Upper lobe of left lung (tissue), 4 donors: ENCODE results near the gene PHC1.
A peak's percentile ranks its signal among the peaks of the same experiment; 100 is the strongest.

Experiments
- POLR2A ChIP-seq, 4 donors: fragments of 450-650 bp; IDR thresholded peaks; one replicate each; pipeline ENCODE4 v1.5.1; 2016 to 2017; ENCODE audit warnings: antibody characterized with exemption in 4 of 4, mild to moderate bottlenecking in 2 of 4
- POLR2AphosphoS5 ChIP-seq, 2 donors: sonication (generic); formaldehyde crosslinking; IDR thresholded peaks; one replicate each; pipeline ENCODE4 v1.5.1; 2017; ENCODE audit warnings: antibody characterized with exemption in 2 of 2
- TF ChIP-seq, protein P1 (sequence below), 6 experiments: fragments of 450-650 bp in 4 of 6; fragments of 200-600 bp in 2 of 6; sonication (generic) in 2 of 6; IDR thresholded peaks; one replicate each; pipeline ENCODE4 v1.5.1; 2016 to 2019; ENCODE audit warnings: antibody characterized with exemption in 6 of 6

DNA sequence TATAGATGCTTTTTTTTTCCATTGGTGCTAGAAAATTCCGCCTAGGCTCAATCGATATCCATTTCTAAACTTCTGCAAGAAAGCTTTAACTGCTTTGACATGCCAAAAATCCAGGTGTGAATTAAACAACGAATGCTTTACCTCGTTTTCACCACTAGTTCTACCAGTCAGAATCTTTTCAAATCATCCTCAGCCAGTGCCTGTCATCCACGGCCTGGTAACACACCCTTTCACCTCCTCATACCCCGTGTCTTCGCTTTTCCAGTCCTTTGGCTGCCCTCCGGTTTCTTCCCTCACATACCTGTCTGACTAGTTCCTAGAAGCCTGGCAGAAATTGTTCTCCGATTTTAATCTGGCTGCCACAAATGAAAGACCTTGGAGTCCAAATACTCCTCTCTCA lies 1.4 kb upstream of the PHC1 start:
- TF ChIP-seq, protein P1, sequence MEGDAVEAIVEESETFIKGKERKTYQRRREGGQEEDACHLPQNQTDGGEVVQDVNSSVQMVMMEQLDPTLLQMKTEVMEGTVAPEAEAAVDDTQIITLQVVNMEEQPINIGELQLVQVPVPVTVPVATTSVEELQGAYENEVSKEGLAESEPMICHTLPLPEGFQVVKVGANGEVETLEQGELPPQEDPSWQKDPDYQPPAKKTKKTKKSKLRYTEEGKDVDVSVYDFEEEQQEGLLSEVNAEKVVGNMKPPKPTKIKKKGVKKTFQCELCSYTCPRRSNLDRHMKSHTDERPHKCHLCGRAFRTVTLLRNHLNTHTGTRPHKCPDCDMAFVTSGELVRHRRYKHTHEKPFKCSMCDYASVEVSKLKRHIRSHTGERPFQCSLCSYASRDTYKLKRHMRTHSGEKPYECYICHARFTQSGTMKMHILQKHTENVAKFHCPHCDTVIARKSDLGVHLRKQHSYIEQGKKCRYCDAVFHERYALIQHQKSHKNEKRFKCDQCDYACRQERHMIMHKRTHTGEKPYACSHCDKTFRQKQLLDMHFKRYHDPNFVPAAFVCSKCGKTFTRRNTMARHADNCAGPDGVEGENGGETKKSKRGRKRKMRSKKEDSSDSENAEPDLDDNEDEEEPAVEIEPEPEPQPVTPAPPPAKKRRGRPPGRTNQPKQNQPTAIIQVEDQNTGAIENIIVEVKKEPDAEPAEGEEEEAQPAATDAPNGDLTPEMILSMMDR (IDR thresholded peaks at IDR 0.05), result peak in 2 of 6 experiments; percentile 6 to 25
- TF ChIP-seq POLR2A (IDR thresholded peaks at IDR 0.05) (no peak), POLR2AphosphoS5 (IDR thresholded peaks at IDR 0.05) (no peak)
